GM18861 (cell line): ENCODE measurements around the gene ZBTB8A.

Experiments
- ATAC-seq: cut with Tn5 transposase; IDR thresholded peaks from one replicate; pipeline ENCODE4 v1.9.1; 2021; ENCODE audit not compliant: unreplicated experiment

The ZBTB8A gene

GRCh38 chr1:32652244-32652962 lies 113.2 kb downstream of the ZBTB8A start:
- ATAC-seq, result no peak
